GM10266 (cell line): ENCODE results near the gene HOPX.
"Not testable (repeated sequence)": the region's sequence is repeated elsewhere in the genome, so short reads cannot be mapped to it uniquely, and the experiment has no call there.

Source experiments
- DNase-seq: peaks from one replicate; pipeline ENCODE4 v3.0.0; 2012; ENCODE audit errors: extremely low spot score
- TF ChIP-seq, protein P1 (sequence below): IDR thresholded peaks from 2 replicates; pipeline ENCODE4 v1.5.1; 2012; ENCODE audit warnings: mild to moderate bottlenecking, low read depth; ENCODE audit not compliant: control insufficient read depth, insufficient read depth; ENCODE audit errors: missing control alignments

HOPX gene

DNA sequence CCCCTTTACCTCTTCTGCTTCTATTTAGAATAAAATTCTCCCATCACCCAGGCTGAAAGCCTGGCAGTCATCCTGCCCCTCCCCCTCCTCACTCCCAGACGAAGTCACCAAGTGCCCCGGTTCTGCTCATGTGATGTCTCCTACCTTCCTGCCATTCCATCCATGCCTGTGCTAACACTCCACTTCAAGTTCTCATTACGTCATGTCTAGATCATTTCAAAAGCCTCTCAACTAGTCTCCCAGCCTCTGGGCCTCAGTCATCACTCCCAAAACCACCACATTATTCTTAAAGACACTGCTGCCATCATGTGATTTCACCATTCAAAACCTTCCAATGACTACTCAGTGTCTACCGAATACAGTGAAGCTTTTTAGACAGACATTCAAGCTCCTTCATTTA, 17.2 kb upstream of the HOPX start:
- TF ChIP-seq, protein P1, sequence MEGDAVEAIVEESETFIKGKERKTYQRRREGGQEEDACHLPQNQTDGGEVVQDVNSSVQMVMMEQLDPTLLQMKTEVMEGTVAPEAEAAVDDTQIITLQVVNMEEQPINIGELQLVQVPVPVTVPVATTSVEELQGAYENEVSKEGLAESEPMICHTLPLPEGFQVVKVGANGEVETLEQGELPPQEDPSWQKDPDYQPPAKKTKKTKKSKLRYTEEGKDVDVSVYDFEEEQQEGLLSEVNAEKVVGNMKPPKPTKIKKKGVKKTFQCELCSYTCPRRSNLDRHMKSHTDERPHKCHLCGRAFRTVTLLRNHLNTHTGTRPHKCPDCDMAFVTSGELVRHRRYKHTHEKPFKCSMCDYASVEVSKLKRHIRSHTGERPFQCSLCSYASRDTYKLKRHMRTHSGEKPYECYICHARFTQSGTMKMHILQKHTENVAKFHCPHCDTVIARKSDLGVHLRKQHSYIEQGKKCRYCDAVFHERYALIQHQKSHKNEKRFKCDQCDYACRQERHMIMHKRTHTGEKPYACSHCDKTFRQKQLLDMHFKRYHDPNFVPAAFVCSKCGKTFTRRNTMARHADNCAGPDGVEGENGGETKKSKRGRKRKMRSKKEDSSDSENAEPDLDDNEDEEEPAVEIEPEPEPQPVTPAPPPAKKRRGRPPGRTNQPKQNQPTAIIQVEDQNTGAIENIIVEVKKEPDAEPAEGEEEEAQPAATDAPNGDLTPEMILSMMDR: no peak
- no peak for DNase-seq

DNA sequence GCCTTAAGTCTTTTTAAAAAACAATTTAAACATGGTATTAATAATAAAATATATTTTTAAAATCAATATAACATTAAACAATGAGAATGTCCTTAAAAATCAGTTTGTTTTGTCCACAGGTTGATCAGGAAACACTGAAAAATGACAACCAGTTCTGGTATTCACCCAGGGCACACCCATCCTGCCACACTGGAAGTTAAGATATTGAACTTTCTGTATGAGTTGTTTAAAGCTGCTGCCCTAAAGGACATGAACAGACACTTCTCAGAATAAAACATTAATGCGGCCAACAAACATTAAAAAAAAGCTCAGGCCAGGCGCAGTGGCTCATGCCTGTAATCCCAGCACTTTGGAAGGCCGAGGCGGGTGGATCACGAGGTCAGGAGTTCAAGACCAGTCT, 15.0 kb upstream of the HOPX start:
- TF ChIP-seq, protein P1: no peak
- DNase-seq: no peak

DNA sequence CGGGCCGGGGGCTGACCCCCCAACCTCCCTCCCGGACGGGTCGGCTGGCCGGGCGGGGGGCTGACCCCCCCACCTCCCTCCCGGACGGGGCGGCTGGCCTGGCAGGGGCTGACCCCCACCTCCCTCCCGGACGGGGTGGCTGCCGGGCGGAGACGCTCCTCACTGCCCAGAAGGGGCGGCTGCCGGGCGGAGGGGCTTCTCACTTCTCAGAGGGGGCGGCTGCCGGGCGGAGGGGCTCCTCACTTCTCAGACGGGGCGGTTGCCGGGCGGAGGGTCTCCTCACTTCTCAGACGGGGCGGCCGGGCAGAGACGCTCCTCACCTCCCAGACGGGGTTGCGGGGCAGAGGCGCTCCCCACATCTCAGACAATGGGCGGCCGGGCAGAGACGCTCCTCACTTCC, 12.4 kb upstream of the HOPX start:
- DNase-seq: not testable (repeated sequence)

DNA sequence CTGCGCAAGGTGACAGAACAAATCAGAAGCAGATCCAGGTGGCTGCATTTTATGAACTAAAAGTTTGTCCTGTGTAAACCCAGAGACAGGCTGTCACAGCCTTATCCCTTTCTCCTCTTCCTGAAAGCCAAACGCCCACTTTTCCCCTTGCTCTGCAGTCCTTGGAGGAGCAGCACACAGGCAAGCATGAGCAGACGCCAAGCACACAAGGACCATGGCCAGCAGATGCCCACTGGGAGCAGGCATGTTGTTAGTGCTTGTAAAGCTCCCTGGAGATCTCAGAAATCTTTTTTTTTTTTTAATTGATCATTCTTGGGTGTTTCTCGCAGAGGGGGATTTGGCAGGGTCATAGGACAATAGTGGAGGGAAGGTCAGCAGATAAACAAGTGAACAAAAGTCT, 11.5 kb upstream of the HOPX start:
- TF ChIP-seq, protein P1: no peak
- DNase-seq: no peak

DNA sequence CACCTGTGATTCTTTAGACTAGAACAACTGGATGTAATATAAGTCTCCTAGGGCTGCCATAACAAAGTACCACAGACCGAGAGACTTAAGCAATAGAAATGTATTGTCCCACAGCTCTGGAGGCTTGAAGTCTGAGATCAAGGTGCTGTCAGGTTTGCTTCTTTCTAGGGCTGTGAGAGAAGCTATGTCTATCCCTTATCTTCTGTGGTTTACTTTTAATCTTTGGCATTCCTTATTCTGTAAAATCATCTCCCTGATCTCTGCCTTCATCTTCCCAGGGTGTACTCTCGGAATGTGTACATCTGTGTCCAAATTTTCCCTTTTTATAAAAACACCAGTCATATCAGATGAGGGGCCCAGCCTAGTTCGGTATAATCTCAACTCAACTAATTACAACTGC, 10.3 kb upstream of the HOPX start:
- no peak for DNase-seq
- TF ChIP-seq, protein P1: no peak

DNA sequence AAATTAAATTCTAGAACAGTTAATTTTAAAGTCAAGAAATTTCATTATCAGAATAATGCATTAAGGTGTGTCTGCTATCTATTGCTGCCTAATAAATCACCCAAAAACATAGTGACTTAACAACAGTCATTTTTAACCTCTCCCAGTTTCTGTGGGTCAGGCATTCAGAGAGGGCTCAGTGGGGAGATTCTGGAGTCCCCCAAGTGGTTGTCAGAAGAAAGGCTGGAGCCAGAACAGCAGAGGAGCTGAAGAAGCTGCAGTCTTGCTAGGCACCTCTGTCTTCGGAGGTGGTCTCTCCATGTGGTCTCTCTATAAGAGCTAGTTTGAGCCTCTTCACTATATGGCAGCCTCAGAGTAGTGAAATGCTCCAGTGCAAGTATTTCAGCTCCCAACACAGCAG, 9.3 kb upstream of the HOPX start:
- TF ChIP-seq, protein P1: no peak

DNA sequence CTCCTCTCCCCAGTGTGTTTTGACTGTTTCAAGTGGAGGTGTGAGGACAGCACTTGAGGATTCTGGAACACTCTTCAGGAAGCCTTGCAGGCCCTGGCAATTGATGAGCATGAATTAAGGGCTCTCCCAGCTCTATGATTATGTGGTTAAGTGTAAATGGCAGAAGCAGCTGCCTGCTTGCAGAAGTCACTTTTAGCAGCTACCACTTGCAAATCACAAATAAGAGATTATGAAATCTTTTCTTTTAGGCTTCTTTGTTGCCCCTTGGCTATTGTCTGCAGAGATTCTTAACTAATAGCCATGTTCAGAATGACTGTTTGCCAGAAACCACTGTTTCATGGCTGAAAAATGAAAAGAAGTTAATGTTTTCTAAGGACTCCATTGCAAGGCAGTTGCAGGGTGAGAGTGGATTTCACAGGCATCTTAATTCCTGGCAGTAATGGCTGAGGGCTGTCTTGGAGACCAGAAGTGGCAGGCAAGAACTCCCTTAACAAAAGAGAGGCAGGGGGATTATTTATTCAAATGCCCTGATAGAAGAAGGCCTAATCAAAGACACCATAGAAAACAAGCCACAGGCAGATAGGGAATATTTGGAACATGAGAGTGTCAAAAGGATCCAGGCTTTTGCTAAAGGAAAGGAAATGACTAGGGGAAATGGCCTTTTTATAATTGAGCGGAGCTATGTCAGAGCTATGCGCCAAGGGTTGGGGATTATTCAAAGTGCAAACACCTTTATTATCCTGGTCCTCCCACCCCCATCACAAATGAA, 8.3 kb upstream of the HOPX start:
- no peak for DNase-seq
- TF ChIP-seq, protein P1: no peak

More for the DNA sequence above, 9.3 kb upstream of the HOPX start:
- no peak for DNase-seq
